ENCODE results near the gene ISYNA1. TPM values are rescaled to one million over a fixed set of nuclear protein-coding genes. Genes with fewer than 3 reads are reported as not detected.

Gene ISYNA1
- total and polyA plus RNA-seq, 2 of the 4 experiments (the other 2 are of a cell fraction): 3.4 to 24.7 TPM

DNA sequence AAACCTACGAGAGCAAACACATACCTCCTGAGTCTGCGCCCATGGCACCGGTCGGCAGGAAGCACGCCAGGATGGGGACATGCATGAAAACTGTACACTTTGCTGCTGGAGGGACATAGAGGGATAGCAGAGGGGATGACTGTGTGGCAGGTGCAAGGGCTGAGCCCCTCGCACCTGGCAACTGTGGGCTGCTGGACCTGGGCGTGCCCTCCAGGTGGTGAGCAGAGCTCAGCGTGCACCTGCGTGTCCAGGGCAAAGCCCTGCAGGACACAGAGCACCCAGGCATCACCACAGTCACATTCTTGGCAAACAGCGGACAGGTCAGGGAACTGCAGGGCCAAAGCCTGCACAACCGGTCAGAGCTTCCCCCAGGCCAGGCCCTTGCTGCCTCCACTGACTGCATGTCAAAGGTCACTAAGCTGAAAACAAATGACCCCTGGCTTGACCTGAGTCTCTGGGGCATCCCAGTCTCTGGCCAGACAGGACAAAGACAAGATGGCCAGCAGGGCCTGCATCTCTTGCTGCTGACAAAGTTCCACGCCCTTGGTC lies 9.0 kb upstream of the ISYNA1 start:
- peaks cover 15 to 61% of the 10 kb centered on the region in 2 experiments for H3K79me1 ChIP-seq (ENCODE audit: low read depth in 1 of 2, low read length in 2 of 2)
- no peak overlapping the region for H3K14ac ChIP-seq (replicated peaks; ENCODE audit: low read depth, low read length)
- peaks cover 68% of the 10 kb centered on the region for H3K36me3 ChIP-seq (ENCODE audit: control insufficient read depth, insufficient read depth, low read length)
- H2BK120ac ChIP-seq (ENCODE audit: low read depth, low read length): no peak overlapping the region
- BruUV-seq (replicated peaks): no TSS peak
- ATAC-seq (ENCODE audit: low read depth): no peak
- no peak for DNase-seq
- H2AK9ac ChIP-seq (replicated peaks; ENCODE audit: low read depth, low read length, poor library complexity): no peak overlapping the region
- H4K20me1 ChIP-seq (ENCODE audit: insufficient read depth, low read length): peaks cover 49% of the 10 kb centered on the region
- no peak overlapping the region for H2BK20ac ChIP-seq (ENCODE audit: low read depth, low read length)
- dilution Hi-C loops (cut with HindIII; ENCODE audit: low sequenced_read_pairs, unreplicated experiment) (no loop called here), intact Hi-C loops (cut with micrococcal nuclease) (no loop called here), in situ Hi-C loops (cut with MboI; ENCODE audit: low sequenced_read_pairs) (no loop called here)
- no peak overlapping the region for H3K18ac ChIP-seq (ENCODE audit: low read depth, low read length)
- H3K27me3 ChIP-seq (ENCODE audit: control insufficient read depth, insufficient read depth, low read length): no peaks in the 10 kb centered on the region
- no peak for TF ChIP-seq NFE2L2 (IDR thresholded peaks at IDR 0.05; ENCODE audit: low read depth, low read length)
- H3K4me3 ChIP-seq (ENCODE audit: insufficient read depth, low read depth, low read length): no peak overlapping the region
- no peak overlapping the region for H4K8ac ChIP-seq (ENCODE audit: low read depth in 2 of 2, low read length in 2 of 2)
- no peaks in the 10 kb centered on the region for H3K9me3 ChIP-seq (ENCODE audit: control insufficient read depth, insufficient read depth, low read length)
- no peak overlapping the region for H3K27ac ChIP-seq (ENCODE audit: insufficient read depth, low read length)
- H2BK5ac ChIP-seq (ENCODE audit: low read depth, low read length, poor library complexity, severe bottlenecking): no peak overlapping the region
- H3K56ac ChIP-seq (ENCODE audit: extremely low read depth, insufficient read depth, low read length): no peak overlapping the region
- peaks cover 7% of the 10 kb centered on the region; the same call in 1 of the 2 replicates for H3K9me1 ChIP-seq (ENCODE audit: insufficient read depth, low read length)
- no peak overlapping the region for H4K5ac ChIP-seq (ENCODE audit: low read depth, low read length)
- 87% methylated on average over 5 of the region's 12 CpGs; no CpG with 5 or more reads in 1 of the 2 experiments for WGBS, 2 experiments (ENCODE audit: extremely low coverage in 2 of 2, insufficient read length in 1 of 2)
- CTCF ChIA-PET: no interaction called here
- H3K9ac ChIP-seq (ENCODE audit: low read depth, low read length): no peak overlapping the region
- H3K23ac ChIP-seq (ENCODE audit: low read depth, low read length): no peak overlapping the region
- H2AK5ac ChIP-seq (ENCODE audit: low read depth, low read length): no peak overlapping the region
- H3K4me1 ChIP-seq (ENCODE audit: control insufficient read depth, insufficient read depth, low read length): peaks cover 2% of the 10 kb centered on the region
- no peak overlapping the region for H3K4me2 ChIP-seq (ENCODE audit: low read depth, low read length)
- H2AFZ ChIP-seq (replicated peaks; ENCODE audit: low read length, poor library complexity): peak overlapping the region; percentile 15
- no peak overlapping the region for H4K91ac ChIP-seq (ENCODE audit: insufficient read depth, low read depth, low read length)
- POLR2A ChIA-PET (ENCODE audit: unreplicated experiment): no interaction called here
- no peak overlapping the region for H2BK15ac ChIP-seq (ENCODE audit: low read depth, low read length)
- no peak overlapping the region for H3K4ac ChIP-seq (ENCODE audit: low read depth, low read length)
